Measurements from ENCODE around the gene FNDC10.

FNDC10 gene

GRCh38 chr1:1616045-1616790 lies 16.3 kb upstream of the FNDC10 start:
- DNase-seq (ENCODE audit: low read depth, low spot score): no peak

- DNase-seq (ENCODE audit: low read depth, low spot score): peak; percentile 90
These were observed 15.5 kb upstream of the FNDC10 start, which contains the start of gene MIB2 for GRCh38 chr1:1615256-1616044. MIB2 (plus strand) TSS chr1:1615500; CDS start chr1:1623453, 7,953 bp downstream.

GRCh38 chr1:1614954-1615255 lies 15.0 kb upstream of the FNDC10 start:
- DNase-seq (ENCODE audit: low read depth, low spot score): no peak

- DNase-seq (ENCODE audit: low read depth, low spot score): peak; percentile 42
These were observed 14.4 kb upstream of the FNDC10 start for GRCh38 chr1:1614204-1614953.

- no peak for DNase-seq (ENCODE audit: low read depth, low spot score)
These were observed 13.7 kb upstream of the FNDC10 start for GRCh38 chr1:1613509-1614082.

GRCh38 chr1:1612104-1612400 lies 12.1 kb upstream of the FNDC10 start:
- DNase-seq (ENCODE audit: low read depth, low spot score): no peak

- no peak for DNase-seq (ENCODE audit: low read depth, low spot score)
These were observed 10.9 kb upstream of the FNDC10 start for GRCh38 chr1:1610796-1611195.

- no peak for DNase-seq (ENCODE audit: low read depth, low spot score)
These were observed 10.0 kb upstream of the FNDC10 start for GRCh38 chr1:1609822-1610485.

- no peak for DNase-seq (ENCODE audit: low read depth, low spot score)
These were observed 6.3 kb upstream of the FNDC10 start for GRCh38 chr1:1606232-1606631.

- DNase-seq (ENCODE audit: low read depth, low spot score): no peak
These were observed 5.8 kb upstream of the FNDC10 start for GRCh38 chr1:1605724-1606123.

GRCh38 chr1:1605034-1605591 lies 5.2 kb upstream of the FNDC10 start:
- no peak for DNase-seq (ENCODE audit: low read depth, low spot score)

- no peak for DNase-seq (ENCODE audit: low read depth, low spot score)
These were observed 4.6 kb upstream of the FNDC10 start for GRCh38 chr1:1604374-1605033.

GRCh38 chr1:1603671-1604373 lies 3.9 kb upstream of the FNDC10 start:
- no peak for DNase-seq (ENCODE audit: low read depth, low spot score)

GRCh38 chr1:1602968-1603506 lies 3.1 kb upstream of the FNDC10 start:
- DNase-seq (ENCODE audit: low read depth, low spot score): no peak

- no peak for DNase-seq (ENCODE audit: low read depth, low spot score)
These were observed 2.5 kb upstream of the FNDC10 start for GRCh38 chr1:1602304-1602967.

- DNase-seq (ENCODE audit: low read depth, low spot score): no peak
These were observed 1.8 kb upstream of the FNDC10 start for GRCh38 chr1:1601564-1602303.

- DNase-seq (ENCODE audit: low read depth, low spot score): no peak
These were observed 1.1 kb upstream of the FNDC10 start for GRCh38 chr1:1600861-1601563.

Data from activated naive CD8-positive, alpha-beta T cell treated with anti-CD3 and anti-CD28 coated beads, Interleukin-2, amount 50 U/mL, for 16 hours (primary cell).